ENCODE results near the gene TBL2. TPM values are rescaled to one million over a fixed set of nuclear protein-coding genes. Genes with fewer than 3 reads are reported as not detected.
"Not testable (repeated sequence)": the region's sequence is repeated elsewhere in the genome, so short reads cannot be mapped to it uniquely, and the experiment has no call there.

TBL2 gene
- total RNA-seq, 1 donor from 2014 or later = 33.0 TPM

DNA sequence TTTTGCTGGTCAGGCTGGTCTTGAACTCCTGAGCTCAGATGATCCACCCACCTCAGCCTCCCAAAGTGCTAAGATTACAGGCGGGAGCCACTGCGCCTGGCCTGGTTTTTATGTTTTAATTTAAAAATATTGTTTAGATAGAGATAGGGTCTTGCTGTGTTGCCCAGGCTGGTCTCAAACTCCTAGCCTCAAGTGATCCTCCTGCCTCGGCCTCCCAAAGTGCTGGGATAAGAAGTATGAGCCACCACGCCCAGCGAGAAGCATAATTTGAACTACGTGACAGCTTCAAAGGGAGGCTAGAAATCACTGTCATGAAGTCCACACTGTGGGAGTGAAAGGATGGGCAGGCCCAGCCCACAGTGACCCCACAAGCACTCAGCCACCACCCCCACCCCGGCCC lies 42.5 kb downstream of the TBL2 start:
- not testable (repeated sequence) for DNase-seq (ENCODE audit: low spot score)

DNA sequence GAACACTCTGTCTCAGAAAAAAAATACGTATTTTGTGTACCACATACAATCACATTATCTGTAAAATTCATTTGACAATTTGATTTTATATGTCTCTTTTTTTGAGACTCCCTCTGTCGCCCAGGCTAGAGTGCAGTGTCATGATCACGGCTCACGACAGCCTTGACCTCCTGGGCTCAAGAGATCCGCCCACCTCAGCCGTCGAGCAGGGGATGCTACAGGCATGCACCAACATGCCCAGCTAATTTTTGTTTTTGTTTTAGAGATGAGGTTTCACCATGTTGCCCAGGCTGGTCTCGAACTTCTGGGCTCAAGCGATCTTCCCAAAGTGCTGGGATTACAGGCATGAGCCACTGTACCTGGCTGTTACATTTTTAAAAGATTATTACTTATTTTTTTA lies 44.6 kb downstream of the TBL2 start:
- DNase-seq (ENCODE audit: low spot score) = no peak

DNA sequence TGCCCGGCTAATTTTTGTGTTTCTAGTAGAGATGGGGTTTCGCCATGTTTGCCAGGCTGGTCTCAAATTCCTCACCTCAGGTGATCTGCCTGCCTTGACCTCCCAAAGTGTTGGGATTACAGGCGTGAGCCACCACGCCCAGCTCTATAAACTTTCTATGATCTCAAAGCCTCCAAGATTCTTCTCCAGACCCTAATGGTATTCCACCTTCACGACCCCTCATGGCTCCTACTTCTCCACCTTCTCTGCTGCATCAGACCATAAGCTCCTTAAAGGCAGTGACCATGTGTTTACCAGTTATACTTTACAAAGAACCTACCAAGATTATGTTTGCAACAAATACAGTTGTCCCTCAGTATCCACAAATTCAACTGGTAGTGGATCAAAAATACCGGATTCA lies 46.2 kb downstream of the TBL2 start:
- DNase-seq (ENCODE audit: low spot score) = no peak

DNA sequence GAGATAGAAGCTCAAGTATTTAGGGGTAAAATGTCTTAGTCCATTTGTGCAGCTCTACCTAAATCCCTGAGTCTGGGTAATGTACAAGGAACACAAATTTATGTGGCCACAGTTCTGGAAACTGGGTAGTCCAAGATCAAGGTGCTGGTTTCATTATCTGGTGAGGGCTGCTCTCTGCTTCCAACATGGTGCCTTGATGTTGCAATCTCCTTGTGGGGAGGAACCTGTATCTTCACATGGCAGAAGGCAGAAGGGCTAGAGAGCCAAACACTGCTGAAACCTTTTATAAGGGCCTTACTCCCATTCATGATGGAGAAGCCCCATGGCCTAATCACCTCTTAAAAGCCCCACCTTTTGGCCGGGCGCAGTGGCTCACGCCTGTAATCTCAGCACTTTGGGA lies 47.6 kb downstream of the TBL2 start:
- no peak for DNase-seq (ENCODE audit: low spot score)

DNA sequence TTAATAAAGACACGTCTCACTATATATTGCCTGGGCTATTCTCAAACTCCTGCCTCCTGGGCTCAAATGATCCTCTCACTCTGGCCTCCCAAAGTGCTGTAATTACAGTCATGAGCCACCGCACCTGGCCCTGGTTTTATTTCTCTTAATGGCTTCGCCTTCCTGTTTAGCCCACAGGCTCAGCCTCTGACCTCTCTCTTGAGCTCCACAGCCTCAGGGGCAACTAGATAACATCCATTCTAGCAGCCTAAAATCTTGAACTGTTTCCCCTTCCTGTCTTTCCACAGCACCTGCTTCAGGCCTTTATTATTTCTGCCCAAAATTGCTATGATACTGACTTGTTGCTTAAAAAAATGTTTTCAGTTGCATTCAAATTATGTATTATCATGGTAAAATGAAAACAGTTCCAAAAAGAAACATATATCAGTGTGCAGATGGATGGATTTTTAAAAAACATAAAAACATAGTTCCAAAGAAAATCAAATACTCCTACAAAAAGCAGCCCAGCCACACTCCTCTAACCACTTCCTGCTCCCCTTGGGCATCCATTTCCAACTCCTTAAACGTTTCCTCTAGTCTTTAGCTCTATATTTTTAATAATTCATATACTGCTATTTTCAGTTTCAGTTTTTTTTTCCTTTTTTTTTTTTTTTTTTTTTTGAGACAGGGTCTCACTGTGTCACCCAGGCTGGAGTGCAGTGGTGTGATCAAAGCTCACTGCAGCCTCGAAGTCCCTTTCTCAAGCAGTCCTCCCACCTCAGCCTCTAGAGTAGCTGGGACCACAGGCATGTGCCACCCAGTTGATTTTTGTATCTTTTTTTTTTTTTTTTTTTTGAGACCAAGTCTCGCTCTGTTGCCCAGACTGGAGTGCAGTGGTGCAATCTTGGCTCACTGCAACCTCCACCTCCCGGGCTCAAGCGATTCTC lies 51.2 kb downstream of the TBL2 start:
- no peak for DNase-seq (ENCODE audit: low spot score)

DNA sequence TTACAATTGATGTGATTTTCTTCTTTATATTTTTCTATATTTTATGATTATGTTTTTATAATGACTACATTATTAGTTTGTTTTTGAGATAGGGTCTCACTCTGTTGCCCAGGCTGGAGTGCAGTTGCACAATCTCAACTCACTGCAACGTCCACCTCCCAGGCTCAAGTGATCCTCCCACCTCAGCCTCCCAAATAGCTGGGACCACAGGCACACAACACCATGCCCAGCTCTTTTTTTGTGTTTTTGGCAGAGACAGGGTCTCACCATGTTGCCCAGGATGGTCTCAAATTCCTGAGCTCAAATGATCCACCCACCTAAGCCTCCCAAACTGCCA lies 52.3 kb downstream of the TBL2 start:
- not testable (repeated sequence) for DNase-seq (ENCODE audit: low spot score)

DNA sequence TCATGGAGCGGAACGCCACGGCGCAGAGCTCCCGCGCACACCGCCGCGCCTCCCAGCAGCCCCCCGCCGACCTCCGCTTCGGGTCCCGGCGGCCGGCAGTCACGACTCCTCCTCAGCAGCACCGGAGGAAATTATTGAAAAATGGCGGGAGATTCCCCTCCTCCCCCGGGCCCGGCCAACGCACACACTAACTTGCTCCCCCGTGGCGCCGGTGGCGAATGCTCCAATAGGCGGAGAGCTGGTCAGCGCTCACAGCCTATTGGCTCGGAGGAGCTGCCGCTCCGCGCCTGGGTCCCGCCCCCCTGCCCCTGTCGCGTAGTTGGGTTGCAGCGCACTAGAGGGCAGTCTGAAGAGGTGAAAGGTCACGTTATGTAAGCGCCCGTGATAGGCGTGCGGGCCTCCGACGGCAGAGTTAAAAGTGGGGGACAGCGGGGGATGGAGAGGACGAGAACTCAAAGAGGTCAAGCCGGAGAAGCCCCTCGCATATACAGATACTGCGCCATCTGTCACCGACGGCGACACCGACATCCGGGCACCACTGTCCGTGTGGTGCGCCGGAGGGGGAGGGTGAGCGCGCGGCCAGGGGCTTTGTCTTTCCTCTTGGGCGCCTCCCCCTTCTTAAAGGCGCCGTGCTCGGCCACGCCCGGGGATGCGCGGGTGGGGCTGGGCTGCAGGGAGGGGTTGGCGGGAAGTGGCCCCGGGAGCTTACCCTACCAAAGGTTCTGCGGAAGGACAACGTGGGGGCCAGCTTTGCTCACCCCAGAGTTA lies 56.1 kb downstream of the TBL2 start, which contains the start of gene BAZ1B:
Gene BAZ1B, minus strand, starts transcription at position 189 of the 768 bp plus-strand sequence. CDS start 360 bp downstream, outside the sequence.
- DNase-seq (ENCODE audit: low spot score) = peak; percentile 98

DNA sequence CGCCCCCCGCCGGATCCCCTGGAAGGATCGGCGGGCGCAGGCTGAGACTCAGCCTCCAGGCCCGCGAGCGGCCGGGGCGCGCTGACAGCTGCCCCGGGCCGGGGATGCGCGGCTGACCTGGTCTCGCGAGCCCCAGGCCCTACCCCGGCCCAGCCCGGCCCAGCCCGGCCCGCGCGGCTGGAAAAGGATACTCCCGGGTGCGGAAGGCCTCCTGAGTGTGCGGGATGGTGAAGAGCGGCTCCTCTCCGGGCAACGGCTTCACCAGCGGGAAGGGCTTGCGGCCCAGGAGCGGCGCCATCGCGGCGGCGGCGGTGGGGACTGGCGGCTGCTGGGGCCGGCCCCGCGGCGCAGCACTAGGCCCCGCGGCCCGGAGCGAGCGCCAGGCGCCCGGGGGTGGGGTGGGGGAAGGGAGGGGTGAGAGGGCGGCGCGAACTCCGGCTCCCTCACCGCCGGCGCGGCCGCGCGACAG lies 56.7 kb downstream of the TBL2 start:
- DNase-seq (ENCODE audit: low spot score) = no peak

DNA sequence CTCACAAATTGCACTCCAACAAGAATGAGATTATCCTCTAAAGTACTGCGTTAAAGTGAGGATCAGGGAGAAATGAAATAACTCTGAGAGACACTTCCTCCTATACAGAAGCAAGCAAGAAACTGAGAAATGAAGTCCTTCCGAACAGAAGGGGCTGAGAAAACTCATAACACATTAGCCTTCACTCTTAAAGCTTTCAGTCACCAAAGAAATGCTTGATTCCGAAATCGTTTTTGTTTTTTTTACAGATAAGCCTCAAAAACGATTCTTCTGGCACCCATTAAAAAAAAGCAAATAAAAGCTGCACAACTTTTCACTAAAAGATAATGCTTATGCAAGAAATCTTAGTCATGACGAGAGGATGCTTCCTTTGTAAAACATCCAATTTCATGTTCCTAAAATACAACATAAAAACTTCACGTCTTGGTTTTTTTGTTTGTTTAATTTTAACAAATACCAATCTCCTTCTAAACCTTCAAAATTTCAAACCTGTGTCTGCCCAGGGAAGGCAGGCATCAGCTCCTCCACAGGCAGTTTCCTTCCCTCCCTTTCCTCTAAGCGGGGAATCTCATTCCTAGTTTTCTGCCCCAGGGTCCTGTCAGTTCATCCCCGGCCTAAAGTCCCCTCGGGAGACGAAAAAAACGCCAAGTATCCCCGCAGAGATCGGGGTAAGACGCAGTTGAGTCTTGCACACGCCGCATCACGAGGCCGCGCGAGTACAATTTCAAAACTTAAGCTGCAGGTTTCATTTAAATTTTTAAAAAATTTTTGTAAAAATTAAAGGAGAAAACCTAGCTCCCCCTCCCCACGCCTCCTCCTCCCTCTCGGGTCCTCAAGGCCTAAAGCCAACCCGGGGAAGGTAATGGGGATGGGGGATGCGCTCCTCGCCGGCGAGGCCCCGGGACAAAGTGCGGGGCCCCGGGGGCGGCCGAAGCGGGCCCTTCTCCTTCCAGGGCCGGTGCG lies 57.4 kb downstream of the TBL2 start:
- DNase-seq (ENCODE audit: low spot score) = no peak

DNA sequence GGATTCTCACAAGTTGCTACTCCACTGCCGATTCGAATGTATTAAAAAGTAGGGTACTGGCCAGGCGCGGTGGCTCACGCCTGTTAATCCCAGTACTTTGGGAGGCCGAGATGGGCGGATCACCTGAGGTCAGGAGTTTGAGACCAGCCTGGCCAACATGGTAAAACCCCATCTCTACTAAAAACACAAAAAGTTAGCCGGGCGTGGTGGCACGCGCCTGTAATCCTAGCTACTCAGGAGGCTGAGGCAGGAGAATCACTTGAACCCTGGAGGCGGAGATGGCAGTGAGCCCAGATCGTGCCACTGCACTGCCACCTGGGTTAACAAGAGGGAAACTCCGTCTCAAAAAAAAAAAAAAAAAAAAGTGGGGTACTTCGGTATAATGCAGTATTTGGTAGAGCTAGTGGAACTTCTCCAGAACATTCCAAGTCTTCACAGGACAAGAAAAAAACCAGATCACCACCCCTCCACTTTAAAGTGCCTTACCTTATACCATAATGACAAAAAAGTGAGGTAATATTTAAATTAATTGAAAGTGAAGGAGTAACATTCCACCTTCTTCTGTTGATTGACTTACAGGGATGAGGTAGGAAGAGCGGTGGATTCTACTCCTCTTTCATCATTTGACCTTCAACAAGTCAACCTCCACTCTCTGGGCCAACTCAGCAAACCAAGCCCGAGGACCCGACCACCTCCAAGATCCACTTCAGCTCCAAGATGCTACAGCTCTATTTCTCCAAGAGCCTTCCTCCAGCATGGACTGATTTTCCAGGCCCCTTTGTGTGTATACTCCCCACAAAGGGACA lies 58.3 kb downstream of the TBL2 start:
- no peak for DNase-seq (ENCODE audit: low spot score)

DNA sequence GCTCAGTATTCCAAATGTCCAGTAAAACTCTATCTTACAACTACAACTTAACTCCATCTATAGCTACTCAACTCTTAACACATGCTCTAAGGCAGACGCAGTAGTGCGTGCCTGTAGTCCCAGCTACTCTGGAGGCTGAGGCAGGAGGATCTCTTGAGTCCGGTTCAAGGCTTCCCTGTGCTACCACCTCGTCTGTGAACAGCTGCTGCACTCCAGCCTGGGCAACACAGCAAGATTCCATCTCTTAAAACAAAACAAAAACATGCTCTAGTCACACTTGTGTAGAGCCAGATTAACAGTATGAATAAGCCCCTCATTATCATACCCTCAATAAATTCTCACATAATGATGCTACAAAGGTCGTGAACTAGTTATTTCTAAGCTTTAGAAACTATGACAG lies 59.9 kb downstream of the TBL2 start:
- no peak for DNase-seq (ENCODE audit: low spot score)

Other genes with a start within 250 kb of the TBL2 start
- 0.21 TPM for gene FZD9, start 144.8 kb downstream of the TBL2 start, total RNA-seq
- 65.0 TPM for gene BAZ1B, start 56.3 kb downstream of the TBL2 start, total RNA-seq
- gene BCL7B, start 20.9 kb downstream of the TBL2 start, total RNA-seq = 49.6 TPM
- 4.6 TPM for gene MLXIPL, start 45.9 kb upstream of the TBL2 start, total RNA-seq
- gene VPS37D, start 89.3 kb upstream of the TBL2 start, total RNA-seq = 0.86 TPM
- 16.5 TPM for gene DNAJC30, start 104.9 kb upstream of the TBL2 start, total RNA-seq
- gene BUD23, start 105.0 kb upstream of the TBL2 start, total RNA-seq = 69.6 TPM
- 8.4 TPM for gene STX1A, start 141.1 kb upstream of the TBL2 start, total RNA-seq
- 47.7 TPM for gene ABHD11, start 160.2 kb upstream of the TBL2 start, total RNA-seq
- 6.8 TPM for gene CLDN3, start 191.7 kb upstream of the TBL2 start, total RNA-seq

Data from ureter (tissue), 1 donor.